Measurements from ENCODE around the gene EMC10. TPM values are rescaled to one million over a fixed set of nuclear protein-coding genes. Genes with fewer than 3 reads are reported as not detected.
"Not testable (repeated sequence)": the region's sequence is repeated elsewhere in the genome, so short reads cannot be mapped to it uniquely, and the experiment has no call there.

EMC10 gene
- total and polyA plus RNA-seq, 5 donors, result 98.5 to 134 (median 105) TPM

GRCh38 chr19:50517704-50518075 is 41.4 kb downstream of the EMC10 start:
- ATAC-seq (no peak), DNase-seq (peak in 1 of 3 donors; percentile 50)
- intact Hi-C loops (cut with DNase I), result no loop called here
- no peaks in the 10 kb centered on the region for H3K9me3 ChIP-seq (ENCODE audit: control insufficient read depth, low read length)
- WGBS, result 97% methylated on average over 37 of the region's 37 CpGs
- H3K27ac ChIP-seq (ENCODE audit: low read length), result no peak overlapping the region
- no peaks in the 10 kb centered on the region for H3K27me3 ChIP-seq (ENCODE audit: control insufficient read depth, insufficient read depth)
- no peaks in the 10 kb centered on the region for H3K4me1 ChIP-seq (ENCODE audit: control insufficient read depth, insufficient read depth, low read length)
- no peak overlapping the region for H3K4me3 ChIP-seq (ENCODE audit: low read length)

DNA sequence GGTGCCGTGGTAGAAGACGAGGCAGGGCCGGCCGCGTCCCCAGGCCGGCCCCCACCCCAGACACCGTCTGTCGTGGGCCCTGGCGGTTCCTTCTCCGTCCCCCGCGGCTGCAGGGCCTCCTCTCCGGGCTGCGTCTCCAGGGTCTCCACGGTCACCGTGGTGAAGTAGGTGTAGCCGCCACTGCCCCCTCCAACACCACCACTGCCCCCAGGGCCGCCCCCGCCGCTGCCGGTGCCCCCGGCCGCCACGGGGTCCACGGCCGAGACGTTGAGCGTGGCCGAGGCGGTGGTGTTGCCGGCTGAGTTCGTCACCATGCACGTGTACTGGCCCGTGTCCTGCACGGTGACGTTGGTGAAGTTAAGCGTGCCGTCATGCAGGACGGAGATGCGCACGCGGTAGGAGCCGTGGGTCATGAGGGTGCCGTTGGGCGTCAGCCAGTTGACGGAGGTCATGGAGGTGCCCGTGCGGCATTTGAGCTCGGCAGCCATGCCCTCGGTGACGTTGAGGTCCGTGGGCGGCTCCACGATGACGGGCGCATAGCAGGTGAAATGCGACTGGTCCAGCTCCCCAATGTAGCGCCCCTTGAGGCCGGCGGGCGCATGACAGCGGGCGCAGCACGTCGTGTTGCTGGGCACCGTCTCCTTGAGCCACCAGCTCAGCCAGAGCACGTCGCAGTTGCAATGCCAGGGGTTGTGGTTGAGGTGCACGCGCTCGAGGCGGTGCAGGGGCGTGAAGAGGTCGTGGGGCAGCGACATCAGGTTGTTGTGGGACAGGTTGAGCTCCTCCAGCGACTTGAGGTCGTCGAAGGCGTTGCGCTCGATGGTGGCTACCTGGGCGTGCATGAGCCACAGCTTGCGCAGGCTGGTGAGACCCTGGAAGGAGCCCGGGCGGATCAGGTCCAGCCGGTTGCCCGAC is 42.0 kb downstream of the EMC10 start:
- 97% methylated on average over 87 of the region's 87 CpGs for WGBS
- no peak for ATAC-seq
- intact Hi-C loops (cut with DNase I), result no loop called here
- H3K27ac ChIP-seq (ENCODE audit: low read length), result no peak overlapping the region
- H3K4me1 ChIP-seq (ENCODE audit: control insufficient read depth, insufficient read depth, low read length), result no peaks in the 10 kb centered on the region
- no peaks in the 10 kb centered on the region for H3K9me3 ChIP-seq (ENCODE audit: control insufficient read depth, low read length)
- no peak overlapping the region for H3K4me3 ChIP-seq (ENCODE audit: low read length)
- H3K27me3 ChIP-seq (ENCODE audit: control insufficient read depth, insufficient read depth), result no peaks in the 10 kb centered on the region
- DNase-seq, result peak in 1 of 3 donors; percentile 53

GRCh38 chr19:50519006-50519575 is 42.8 kb downstream of the EMC10 start:
- H3K9me3 ChIP-seq (ENCODE audit: control insufficient read depth, low read length), result no peaks in the 10 kb centered on the region
- peak in 1 of 3 donors; percentile 46 for DNase-seq
- no peak for ATAC-seq
- no peak overlapping the region for H3K4me3 ChIP-seq (ENCODE audit: low read length)
- no peaks in the 10 kb centered on the region for H3K27me3 ChIP-seq (ENCODE audit: control insufficient read depth, insufficient read depth)
- H3K27ac ChIP-seq (ENCODE audit: low read length), result no peak overlapping the region
- intact Hi-C loops (cut with DNase I), result no loop called here
- WGBS, result 97% methylated on average over 40 of the region's 40 CpGs
- H3K4me1 ChIP-seq (ENCODE audit: control insufficient read depth, insufficient read depth, low read length), result no peaks in the 10 kb centered on the region

- intact Hi-C loops (cut with DNase I), result no loop called here
- Histone ChIP-seq H3K27ac (ENCODE audit: low read length) (no peak overlapping the region), H3K27me3 (ENCODE audit: control insufficient read depth, insufficient read depth) (no peaks in the 10 kb centered on the region), H3K4me1 (ENCODE audit: control insufficient read depth, insufficient read depth, low read length) (no peaks in the 10 kb centered on the region), H3K9me3 (ENCODE audit: control insufficient read depth, low read length) (no peaks in the 10 kb centered on the region), H3K4me3 (ENCODE audit: low read length) (no peak overlapping the region)
- ATAC-seq (no peak), DNase-seq (no peak)
- 89% methylated on average over 17 of the region's 17 CpGs for WGBS
Measured at GRCh38 chr19:50520822-50521465, 44.6 kb downstream of the EMC10 start.

GRCh38 chr19:50522881-50523280 is 46.6 kb downstream of the EMC10 start:
- WGBS, result 90% methylated on average over 10 of the region's 10 CpGs
- no peaks in the 10 kb centered on the region for H3K27me3 ChIP-seq (ENCODE audit: control insufficient read depth, insufficient read depth)
- ATAC-seq (no peak), DNase-seq (no peak)
- no peaks in the 10 kb centered on the region for H3K4me1 ChIP-seq (ENCODE audit: control insufficient read depth, insufficient read depth, low read length)
- H3K27ac ChIP-seq (ENCODE audit: low read length), result no peak overlapping the region
- intact Hi-C loops (cut with DNase I), result no loop called here
- H3K9me3 ChIP-seq (ENCODE audit: control insufficient read depth, low read length), result no peaks in the 10 kb centered on the region
- H3K4me3 ChIP-seq (ENCODE audit: low read length), result no peak overlapping the region

GRCh38 chr19:50528052-50528451 is 51.7 kb downstream of the EMC10 start:
- WGBS, result 95% methylated on average over 3 of the region's 3 CpGs
- H3K4me3 ChIP-seq (ENCODE audit: low read length); intact Hi-C loops (cut with DNase I); H3K27ac ChIP-seq (ENCODE audit: low read length); H3K9me3 ChIP-seq (ENCODE audit: control insufficient read depth, low read length); DNase-seq; H3K27me3 ChIP-seq (ENCODE audit: control insufficient read depth, insufficient read depth); ATAC-seq; H3K4me1 ChIP-seq (ENCODE audit: control insufficient read depth, insufficient read depth, low read length): not testable (repeated sequence)

DNA sequence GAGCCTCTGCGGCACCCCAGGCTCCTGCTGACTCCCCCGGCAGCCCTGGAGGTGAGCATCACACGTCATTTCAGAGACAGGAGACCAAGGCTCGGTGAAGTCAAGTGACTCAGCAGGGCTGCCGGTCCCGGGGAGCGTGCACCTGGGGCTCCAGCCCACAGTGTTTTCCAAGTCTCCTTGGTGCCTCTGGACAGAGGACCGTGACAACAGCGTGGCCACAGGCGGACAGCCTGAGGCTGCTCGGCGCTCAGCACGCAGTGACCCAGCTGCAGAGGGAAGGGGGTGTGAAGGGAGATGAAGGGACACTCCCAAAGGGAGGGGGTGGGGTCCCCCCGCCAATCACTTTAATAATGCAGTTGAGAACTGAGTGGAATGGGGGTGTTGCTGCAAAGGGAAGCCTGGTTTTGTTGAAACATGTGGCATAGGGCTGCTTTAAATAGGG is 54.9 kb downstream of the EMC10 start:
- Histone ChIP-seq H3K4me1 (ENCODE audit: control insufficient read depth, insufficient read depth, low read length) (no peaks in the 10 kb centered on the region), H3K27ac (ENCODE audit: low read length) (no peak overlapping the region), H3K27me3 (ENCODE audit: control insufficient read depth, insufficient read depth) (no peaks in the 10 kb centered on the region), H3K9me3 (ENCODE audit: control insufficient read depth, low read length) (no peaks in the 10 kb centered on the region), H3K4me3 (ENCODE audit: low read length) (no peak overlapping the region)
- no peak for DNase-seq
- WGBS, result 81% methylated on average over 14 of the region's 14 CpGs
- ATAC-seq, result no peak
- intact Hi-C loops (cut with DNase I), result no loop called here

DNA sequence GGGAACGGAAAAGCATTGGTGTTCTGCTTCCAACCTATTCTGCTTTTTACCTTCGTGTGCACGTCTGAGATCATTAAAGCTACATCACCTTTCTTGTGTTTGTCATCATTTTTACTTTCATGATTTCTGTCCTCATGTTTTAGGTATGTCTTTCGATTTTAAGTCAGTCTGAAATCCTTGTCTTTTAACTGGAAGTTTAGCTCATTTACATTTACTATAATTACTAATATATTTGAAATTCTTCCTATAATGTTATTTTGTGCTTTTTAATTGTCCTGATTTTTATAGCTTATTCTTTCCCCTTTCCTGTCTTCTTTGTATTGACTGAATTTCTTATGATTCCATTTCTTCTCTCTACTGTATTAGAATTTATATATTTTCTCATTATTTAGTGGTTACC is 56.6 kb downstream of the EMC10 start:
- Histone ChIP-seq H3K4me3 (ENCODE audit: low read length) (no peak overlapping the region), H3K27me3 (ENCODE audit: control insufficient read depth, insufficient read depth) (no peaks in the 10 kb centered on the region), H3K27ac (ENCODE audit: low read length) (no peak overlapping the region), H3K9me3 (ENCODE audit: control insufficient read depth, low read length) (no peaks in the 10 kb centered on the region), H3K4me1 (ENCODE audit: control insufficient read depth, insufficient read depth, low read length) (no peaks in the 10 kb centered on the region)
- DNase-seq, result no peak
- no peak for ATAC-seq
- 92% methylated on average over 4 of the region's 4 CpGs for WGBS
- intact Hi-C loops (cut with DNase I), result no loop called here

DNA sequence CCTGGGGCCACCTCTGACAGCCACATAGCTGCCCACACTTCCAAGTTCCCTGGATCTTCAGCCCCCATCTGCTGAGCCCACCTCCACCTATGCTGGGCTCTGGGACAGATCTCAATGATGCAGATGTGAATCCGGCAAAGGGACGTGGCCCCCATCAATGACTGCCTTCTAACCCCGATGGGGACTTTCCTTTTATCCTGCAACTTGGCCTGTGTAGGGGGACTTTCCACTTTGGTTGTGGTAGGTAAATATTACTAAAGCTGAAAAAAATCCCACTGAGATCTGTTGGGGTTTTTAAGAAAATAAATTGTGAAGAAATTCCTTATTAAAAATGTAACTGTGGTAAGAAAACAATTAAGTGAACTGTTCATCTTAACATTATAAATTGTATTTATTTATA is 58.2 kb downstream of the EMC10 start:
- Histone ChIP-seq H3K27ac (ENCODE audit: low read length) (no peak overlapping the region), H3K9me3 (ENCODE audit: control insufficient read depth, low read length) (no peaks in the 10 kb centered on the region), H3K4me1 (ENCODE audit: control insufficient read depth, insufficient read depth, low read length) (no peaks in the 10 kb centered on the region), H3K4me3 (ENCODE audit: low read length) (no peak overlapping the region), H3K27me3 (ENCODE audit: control insufficient read depth, insufficient read depth) (no peaks in the 10 kb centered on the region)
- no peak for ATAC-seq
- WGBS, result 97% methylated on average over 3 of the region's 3 CpGs
- intact Hi-C loops (cut with DNase I), result no loop called here
- no peak for DNase-seq

- no peak overlapping the region for H3K27ac ChIP-seq (ENCODE audit: low read length)
- H3K4me3 ChIP-seq (ENCODE audit: low read length), result no peak overlapping the region
- H3K9me3 ChIP-seq (ENCODE audit: control insufficient read depth, low read length), result no peaks in the 10 kb centered on the region
- H3K4me1 ChIP-seq (ENCODE audit: control insufficient read depth, insufficient read depth, low read length), result no peaks in the 10 kb centered on the region
- DNase-seq (no peak), ATAC-seq (no peak)
- intact Hi-C loops (cut with DNase I), result loop anchor here in 3 of 4 donors (5.0 kb wide), 1 partner anchor 247 kb away; no protein-coding TSS in a partner anchor
- 81% methylated on average over 11 of the region's 11 CpGs for WGBS
- H3K27me3 ChIP-seq (ENCODE audit: control insufficient read depth, insufficient read depth), result no peaks in the 10 kb centered on the region
Measured at GRCh38 chr19:50535672-50536187, 59.4 kb downstream of the EMC10 start.

All from right cardiac atrium (tissue), 5 donors.